Measurements from ENCODE around the gene PTPRE.

DNA sequence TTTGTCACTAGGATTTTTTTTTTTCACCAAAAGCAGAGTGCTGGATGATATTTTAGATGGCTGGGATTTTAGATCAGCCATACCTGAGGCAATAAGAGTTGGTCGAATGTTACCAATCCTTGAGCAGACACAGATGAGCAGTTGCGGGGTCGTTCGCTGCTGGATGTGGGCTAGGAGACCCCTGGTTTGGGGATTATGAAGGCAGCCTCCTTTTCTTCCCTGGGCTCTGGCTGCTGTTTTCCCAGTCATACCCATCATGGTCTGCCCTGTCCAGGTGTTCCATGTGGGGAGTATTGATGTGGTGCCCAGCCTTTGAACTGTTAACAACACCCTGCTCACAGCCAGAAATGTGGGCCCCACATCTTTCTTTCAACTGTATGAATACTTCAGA, 5.0 kb downstream of the PTPRE start:
- no peak for TF ChIP-seq POLR2A (IDR thresholded peaks at IDR 0.05)
- TF ChIP-seq, protein P1, sequence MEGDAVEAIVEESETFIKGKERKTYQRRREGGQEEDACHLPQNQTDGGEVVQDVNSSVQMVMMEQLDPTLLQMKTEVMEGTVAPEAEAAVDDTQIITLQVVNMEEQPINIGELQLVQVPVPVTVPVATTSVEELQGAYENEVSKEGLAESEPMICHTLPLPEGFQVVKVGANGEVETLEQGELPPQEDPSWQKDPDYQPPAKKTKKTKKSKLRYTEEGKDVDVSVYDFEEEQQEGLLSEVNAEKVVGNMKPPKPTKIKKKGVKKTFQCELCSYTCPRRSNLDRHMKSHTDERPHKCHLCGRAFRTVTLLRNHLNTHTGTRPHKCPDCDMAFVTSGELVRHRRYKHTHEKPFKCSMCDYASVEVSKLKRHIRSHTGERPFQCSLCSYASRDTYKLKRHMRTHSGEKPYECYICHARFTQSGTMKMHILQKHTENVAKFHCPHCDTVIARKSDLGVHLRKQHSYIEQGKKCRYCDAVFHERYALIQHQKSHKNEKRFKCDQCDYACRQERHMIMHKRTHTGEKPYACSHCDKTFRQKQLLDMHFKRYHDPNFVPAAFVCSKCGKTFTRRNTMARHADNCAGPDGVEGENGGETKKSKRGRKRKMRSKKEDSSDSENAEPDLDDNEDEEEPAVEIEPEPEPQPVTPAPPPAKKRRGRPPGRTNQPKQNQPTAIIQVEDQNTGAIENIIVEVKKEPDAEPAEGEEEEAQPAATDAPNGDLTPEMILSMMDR (IDR thresholded peaks at IDR 0.05) = no peak

Measured in body of pancreas (tissue), 4 donors.